LHCN-M2 (cell line): ENCODE measurements around the gene ASCC2. TPM values are rescaled to one million over a fixed set of nuclear protein-coding genes. Genes with fewer than 3 reads are reported as not detected.

ENCODE experiments used
- DNase-seq: peaks from one replicate; pipeline ENCODE4 v3.0.0-alpha.2; 2012; ENCODE audit warnings: low read depth
- total RNA-seq: library from RNA; depleted of rRNA; stranded (reverse); fragments of >200 nt; gene quantifications from 2 replicates; pipeline ENCODE4 v1.2.3, GENCODE V29; 2014

ASCC2 gene
- total RNA-seq, 1 experiment from 2014 or later, result 36.9 TPM

- DNase-seq, result no peak
These were observed 20.4 kb downstream of the ASCC2 start for GRCh38 chr22:29817724-29818123.

- DNase-seq, result no peak
These were observed 21.1 kb downstream of the ASCC2 start for GRCh38 chr22:29816980-29817379.

DNA sequence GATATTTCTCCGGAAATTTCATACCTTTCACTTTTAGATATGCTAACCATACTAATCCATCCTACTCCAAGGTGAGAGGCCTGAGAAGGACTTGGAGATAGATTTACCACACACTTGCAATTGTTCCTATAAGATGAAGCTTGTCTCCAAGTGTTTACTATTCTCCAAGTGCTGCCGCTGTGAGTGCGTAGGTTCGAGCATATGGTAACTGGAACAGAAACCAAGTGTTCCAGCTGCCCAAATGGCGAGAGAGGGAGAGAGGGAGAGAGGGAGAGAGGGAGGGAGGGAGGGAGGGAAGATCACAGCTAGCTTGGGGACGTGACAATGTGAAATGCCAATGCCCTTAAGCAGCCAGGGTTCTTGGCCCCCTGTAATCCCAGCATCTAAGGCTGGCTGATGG lies 21.5 kb downstream of the ASCC2 start:
- no peak for DNase-seq

GRCh38 chr22:29816128-29816527 lies 21.9 kb downstream of the ASCC2 start:
- no peak for DNase-seq

DNA sequence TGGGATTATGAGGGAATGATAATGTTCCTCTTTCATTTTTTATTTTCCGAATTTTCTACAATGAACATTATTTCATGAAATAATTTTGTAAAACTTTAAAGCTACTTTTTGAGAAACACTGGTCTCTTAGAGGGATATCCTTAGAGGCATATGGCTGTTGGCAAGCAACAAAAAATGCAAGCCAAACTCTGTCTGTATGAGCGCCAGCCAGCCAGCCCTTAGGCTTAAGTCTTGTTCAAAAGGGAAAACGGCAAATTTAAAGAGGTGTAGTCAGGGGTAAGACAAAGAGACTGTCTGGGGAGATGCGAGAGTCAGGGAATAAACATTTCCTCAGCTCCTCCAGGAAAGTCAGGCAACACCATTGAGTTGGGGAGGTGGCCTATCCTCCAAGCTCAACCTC lies 22.5 kb downstream of the ASCC2 start:
- no peak for DNase-seq

DNA sequence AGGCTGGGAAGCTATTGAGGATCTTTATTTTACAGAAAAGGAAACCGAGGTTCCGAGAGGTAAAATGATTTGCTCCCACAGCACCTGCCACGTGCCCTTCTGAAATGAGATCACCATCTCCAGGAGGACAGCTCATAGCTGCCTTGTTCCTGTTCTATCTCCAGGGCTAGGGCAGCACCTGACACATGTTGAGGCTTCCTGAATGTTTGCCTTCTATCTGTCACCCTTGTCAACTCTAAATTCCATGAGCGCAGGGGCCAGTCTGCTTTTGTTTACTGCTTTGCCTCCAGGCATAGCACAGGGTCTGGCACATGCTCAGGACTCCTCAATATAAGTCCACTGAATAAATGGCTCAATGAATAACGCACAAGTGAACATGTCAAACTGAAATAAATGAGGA lies 24.1 kb downstream of the ASCC2 start:
- no peak for DNase-seq

DNA sequence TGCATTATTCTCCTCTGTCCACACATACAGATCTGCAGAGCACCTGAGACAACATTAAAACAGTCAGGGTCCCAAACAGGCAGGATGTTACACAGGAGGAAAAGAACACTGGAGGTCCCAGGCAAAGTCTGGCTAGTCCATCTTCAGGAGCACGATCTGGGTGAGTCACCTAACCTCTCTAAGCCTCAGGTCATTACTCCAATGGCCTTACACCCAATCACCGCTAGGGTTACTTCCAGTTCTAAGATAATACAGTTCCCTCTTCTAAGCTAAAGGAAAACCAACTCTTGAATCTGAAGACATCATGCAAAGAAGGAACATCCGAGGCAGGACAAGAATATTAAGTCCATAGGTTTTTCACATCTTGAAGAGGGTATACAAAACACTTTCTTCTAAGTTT lies 24.5 kb downstream of the ASCC2 start:
- DNase-seq, result peak; percentile 37

DNA sequence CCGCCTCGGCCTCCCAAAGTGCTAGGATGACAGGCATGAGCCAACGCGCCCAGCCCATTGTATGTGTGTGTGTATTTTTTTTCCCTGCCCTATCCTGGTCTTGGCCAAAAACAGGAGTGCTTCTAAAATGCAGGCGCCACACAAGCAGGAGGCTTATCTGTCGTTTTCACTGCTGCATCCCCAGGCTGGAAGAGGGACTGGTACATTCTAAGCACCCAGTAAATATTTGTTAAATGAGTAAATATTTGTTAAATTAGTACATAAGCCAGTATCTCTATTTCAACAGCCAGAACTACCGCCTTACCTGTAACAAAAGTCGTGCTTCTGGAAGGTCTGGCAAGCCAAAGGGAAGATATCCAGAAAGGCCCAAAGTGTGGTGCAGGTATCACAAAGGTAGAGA lies 24.9 kb downstream of the ASCC2 start:
- no peak for DNase-seq

DNA sequence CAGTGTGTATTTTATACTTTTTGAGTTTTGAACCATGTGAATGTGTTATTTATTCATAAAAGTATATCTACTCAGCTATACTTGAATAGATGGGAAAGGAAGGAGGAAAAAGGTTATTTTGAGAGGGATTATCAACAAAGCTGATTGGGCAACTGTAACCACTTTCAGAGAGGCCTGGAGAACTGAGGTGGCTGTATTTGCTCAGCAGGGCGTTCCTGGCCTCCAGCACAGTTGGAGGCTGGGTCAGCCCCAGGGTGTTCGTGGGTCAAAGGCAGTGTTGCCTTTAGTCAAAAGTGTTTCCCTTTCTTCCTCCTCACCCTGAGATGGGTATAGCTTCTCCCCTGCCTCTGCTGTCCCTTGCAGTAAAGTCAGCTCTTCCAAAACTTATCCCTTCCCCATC lies 26.7 kb downstream of the ASCC2 start:
- no peak for DNase-seq

- DNase-seq, result peak; percentile 19
These were observed 27.9 kb downstream of the ASCC2 start for GRCh38 chr22:29810216-29810615.

DNA sequence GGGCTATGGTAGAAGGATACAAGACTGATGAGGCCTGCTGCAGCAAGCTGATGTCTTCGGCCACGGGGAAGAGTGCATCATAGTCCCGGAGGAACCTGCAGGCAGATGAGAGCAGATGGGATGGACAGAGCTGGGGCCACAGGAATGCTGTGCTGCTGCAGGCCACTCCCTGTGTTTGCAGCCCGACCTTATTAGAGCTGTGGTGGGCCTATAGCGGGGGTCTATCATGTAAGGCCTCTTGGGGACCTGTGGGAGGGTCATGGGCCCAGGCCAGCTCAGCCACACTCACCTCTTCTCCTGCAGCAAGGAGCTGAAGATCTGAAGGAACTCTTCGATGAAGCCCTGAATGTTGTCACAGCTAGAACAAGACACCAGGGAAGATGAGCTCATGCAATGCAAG lies 31.9 kb downstream of the ASCC2 start:
- no peak for DNase-seq

- no peak for DNase-seq
These were observed 33.1 kb downstream of the ASCC2 start for GRCh38 chr22:29804985-29805384.

DNA sequence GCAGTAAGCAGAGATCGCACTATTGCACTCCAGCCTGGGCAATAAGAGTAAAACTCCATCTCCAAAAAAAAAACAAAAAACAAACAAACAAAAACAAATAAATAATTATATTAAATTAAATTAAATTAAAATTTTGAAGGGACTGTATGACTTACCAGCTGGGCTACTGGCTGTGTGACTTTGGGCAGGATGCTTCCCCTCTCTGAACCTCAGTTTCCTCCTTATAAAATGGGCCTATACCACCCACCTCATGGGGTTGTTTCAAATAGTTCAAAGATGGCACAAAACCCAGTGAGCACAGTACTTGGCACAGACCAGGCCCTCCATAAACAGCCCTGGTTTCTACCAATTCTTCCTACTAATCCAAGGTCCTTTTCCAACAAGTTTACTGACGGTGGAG lies 34.9 kb downstream of the ASCC2 start:
- no peak for DNase-seq

- no peak for DNase-seq
These were observed 36.3 kb downstream of the ASCC2 start for GRCh38 chr22:29801796-29802195.

DNA sequence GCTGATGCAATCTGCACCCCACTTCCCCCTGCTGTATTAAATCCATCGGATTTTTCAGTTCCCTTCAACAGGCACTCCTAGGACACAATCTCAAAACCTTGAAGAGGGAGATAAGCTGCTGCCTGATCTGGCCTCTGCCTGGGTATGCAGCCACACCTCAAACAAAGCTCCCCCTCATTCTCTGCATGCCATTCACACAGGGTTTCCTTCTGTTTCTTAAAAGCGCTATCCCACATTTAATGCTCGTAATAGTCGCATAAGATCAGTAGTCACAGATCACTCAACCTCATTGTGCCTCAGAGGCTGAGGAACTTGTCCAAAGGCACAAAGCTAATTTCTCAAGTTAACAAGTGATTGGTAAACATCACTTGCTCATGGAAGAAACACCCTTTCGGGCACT lies 36.9 kb downstream of the ASCC2 start:
- DNase-seq, result no peak

DNA sequence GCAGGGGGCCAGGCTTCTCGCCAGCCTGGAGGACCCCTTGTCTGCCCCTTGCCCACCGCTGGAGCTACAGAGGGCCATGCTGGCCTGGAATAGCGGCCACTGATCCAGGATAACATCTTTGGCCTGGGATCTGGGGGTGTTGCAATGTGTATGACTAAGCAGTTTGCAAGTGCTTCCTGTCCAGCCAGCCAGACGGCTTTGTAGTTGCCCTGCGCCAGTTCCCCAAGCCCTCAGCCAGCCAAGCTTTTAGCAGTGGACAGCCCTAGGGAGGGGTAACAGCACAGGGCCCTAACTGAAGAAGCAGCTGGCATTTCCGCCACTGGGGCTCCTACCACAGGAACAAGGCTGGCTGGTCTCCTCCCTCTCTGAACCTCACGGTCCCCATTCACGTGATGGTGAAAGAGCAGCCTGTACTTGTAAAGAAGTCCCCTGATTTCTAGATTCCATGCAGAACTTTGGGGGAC lies 38.8 kb downstream of the ASCC2 start:
- DNase-seq, result peak; percentile 99

DNA sequence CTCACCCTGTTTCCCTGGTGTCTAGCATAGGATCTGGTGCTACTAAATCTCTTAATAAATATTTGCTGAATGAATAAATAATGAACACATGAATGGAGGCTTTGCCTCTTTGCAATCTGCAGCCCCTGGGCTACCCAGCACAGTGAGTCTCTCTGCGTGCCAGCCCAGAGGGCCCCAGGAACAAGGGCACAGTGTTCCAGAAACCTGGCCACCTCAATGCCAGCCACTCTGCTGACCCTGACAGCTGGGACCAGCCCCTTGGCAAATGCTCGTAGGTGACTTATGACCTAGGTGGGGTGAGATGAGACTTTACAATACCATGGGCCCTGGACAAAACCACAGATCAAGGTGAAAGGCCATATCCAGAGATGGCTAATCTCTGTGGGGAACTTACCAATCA lies 39.3 kb downstream of the ASCC2 start:
- DNase-seq, result no peak

- DNase-seq, result peak; percentile 89
These were observed 39.8 kb downstream of the ASCC2 start for GRCh38 chr22:29798318-29798717.

DNA sequence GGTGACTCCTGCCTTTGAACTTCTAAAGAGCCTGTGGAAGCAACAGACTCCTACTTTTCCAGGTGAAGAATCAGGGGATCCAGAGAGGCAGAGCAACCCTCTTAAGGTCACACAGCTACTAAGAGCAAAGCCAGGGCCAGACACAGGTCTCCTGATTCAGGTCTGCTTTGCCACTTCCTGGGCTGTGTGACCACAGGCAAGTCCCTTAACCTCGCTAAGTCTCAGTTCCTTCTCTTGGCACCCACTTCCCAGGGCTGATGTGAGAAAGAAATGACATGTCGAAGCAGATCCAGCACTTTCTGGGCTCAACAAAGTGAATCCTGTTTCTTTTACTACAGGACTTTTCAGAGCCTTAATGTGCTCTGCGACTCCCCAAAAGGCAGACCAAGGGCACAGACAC lies 40.7 kb downstream of the ASCC2 start:
- no peak for DNase-seq

- no peak for DNase-seq
These were observed 42.4 kb downstream of the ASCC2 start for GRCh38 chr22:29795663-29796062.

- DNase-seq, result no peak
These were observed 44.7 kb downstream of the ASCC2 start for GRCh38 chr22:29793396-29793795.

GRCh38 chr22:29790061-29790460 lies 48.0 kb downstream of the ASCC2 start:
- no peak for DNase-seq

GRCh38 chr22:29788339-29789279 lies 49.5 kb downstream of the ASCC2 start:
- DNase-seq, result no peak
